GM18909 (cell line): ENCODE measurements around the gene EGFR.

Experiments used
- ATAC-seq: cut with Tn5 transposase; IDR thresholded peaks from one replicate; pipeline ENCODE4 v1.9.1; 2021; ENCODE audit warnings: mild to moderate bottlenecking; ENCODE audit not compliant: unreplicated experiment, poor library complexity

Gene EGFR

GRCh38 chr7:55252386-55252785, 233.6 kb downstream of the EGFR start:
- ATAC-seq = no peak

- no peak for ATAC-seq
Measured at GRCh38 chr7:55253188-55253587, 234.4 kb downstream of the EGFR start.

- no peak for ATAC-seq
Measured at GRCh38 chr7:55254242-55254595, 235.4 kb downstream of the EGFR start.

GRCh38 chr7:55254596-55255495, 236.0 kb downstream of the EGFR start:
- ATAC-seq = peak; percentile 79

- ATAC-seq = peak; percentile 94
Measured at GRCh38 chr7:55255496-55256445, 237.0 kb downstream of the EGFR start.

GRCh38 chr7:55258631-55259030, 239.8 kb downstream of the EGFR start:
- ATAC-seq = no peak

- ATAC-seq = no peak
Measured at GRCh38 chr7:55260171-55260570, 241.4 kb downstream of the EGFR start.

- ATAC-seq = no peak
Measured at GRCh38 chr7:55260676-55261385, 242.0 kb downstream of the EGFR start.
